Measurements from ENCODE around the gene PLXND1.

PLXND1 gene

DNA sequence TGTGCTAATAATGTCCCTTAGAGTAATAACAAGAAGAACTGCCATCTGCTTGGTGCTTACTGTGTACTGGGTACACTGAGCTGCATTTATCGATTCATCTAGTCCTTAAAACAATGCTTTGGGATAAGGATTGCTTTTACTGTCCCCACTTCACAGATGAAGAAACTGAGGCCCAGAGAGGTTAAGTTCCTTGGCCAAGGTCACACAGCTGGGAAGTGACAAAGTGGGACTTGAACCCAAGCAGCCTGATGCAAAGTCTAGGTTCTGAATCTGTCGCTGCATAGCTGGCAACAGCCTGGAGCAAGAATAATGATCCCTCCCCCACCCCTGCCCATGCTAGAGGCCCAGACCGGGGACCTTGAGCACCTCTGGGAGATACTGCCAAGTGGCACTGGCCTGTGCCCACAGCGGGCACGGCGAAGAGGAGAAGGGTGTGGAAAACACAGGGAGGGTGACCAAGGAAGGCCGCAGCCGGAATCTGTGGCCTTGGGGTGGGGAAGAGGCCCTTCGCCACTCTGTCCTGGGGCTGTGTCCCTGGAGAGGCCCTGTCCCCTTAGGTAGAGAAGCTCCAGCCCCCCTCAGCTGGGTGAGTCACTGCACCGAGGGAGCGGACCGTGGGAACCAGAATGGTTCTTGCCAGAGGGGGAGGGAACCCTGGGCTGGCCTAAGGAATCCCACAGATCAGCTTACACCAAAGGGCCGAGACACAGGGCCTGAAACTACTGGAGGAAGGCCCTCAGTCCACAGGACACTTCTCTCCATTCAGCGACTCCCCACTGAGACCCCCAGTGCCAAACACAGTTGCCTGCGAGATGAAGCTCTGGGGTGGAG lies 3.5 kb downstream of the PLXND1 start:
- no peak for DNase-seq (ENCODE audit: low spot score)

DNA sequence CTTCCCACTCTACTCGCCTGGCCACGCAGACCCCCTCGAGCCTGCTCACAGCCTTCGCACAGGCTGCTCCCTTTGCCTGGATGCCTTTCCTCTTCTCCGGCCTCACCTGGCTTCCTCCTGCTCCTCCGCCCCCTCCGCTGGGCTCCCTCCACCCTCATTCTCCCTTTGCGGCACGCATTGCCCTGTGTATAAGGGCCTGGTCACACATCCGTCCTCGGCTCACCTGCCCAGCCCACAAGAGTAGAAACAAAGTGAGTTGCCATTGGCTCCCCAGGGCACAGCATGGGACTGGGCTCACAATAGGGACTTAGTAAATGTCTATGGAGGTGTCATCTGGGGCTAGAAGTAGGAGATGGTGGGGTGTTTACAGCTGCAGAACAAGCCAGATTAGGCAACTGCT lies 4.2 kb downstream of the PLXND1 start:
- DNase-seq (ENCODE audit: low spot score): no peak

DNA sequence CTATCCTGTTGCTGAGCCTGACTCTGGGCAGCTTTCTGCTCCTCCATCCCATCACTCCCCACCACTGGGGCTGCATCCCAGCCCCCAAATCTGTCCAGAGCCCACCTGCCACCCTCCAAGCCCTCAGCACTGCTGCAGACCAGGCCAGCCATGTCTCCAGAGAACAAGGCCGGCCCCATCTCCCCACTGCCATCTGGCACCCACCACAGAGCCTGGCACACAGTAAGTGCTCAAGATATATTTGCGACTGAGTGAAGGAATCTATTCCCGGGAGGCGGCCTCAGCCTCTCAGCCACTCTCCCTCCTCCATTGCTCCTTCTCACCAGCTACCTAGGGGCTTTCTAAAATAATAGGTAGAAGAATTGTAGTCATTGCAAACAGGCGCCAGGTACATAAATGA lies 4.8 kb downstream of the PLXND1 start:
- no peak for DNase-seq (ENCODE audit: low spot score)

DNA sequence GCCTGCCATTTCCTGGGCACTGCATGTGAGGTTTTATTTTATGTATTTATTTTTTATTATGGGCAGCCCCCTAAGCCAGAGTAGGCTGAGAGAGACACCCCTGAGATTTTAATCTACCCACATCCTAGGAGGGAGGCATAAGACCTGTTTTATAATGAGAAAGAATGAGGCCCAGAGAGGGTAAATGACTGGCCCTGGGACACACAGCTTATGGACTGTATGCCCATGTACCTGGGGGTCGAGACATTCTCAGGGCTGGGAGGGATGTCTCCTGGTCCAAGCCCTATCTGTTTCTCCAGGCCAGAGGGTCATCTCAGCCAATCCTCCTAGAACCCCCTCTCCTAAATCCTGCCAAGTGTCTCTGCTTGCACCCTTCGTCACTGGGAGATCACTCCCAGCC lies 6.1 kb downstream of the PLXND1 start:
- no peak for DNase-seq (ENCODE audit: low spot score)

DNA sequence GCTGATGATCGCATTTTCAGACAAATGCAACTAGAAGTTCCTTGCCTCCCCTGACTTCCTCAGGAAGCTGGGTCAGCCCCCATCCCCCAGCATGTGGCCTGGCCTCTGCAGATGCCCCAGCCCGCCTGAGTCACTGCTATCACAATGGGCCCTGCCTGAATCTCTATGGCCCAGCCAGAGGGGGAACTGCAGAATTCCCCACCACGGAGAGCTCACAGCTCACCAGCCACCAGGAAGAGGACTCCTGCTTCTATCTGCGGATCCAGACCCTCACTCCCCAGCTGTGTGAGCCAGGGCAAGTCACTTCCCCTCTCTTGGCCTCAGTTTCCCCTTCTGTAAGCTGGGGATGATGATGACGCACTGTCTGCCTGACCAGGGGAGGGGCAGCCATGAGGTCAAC lies 6.9 kb downstream of the PLXND1 start:
- no peak for DNase-seq (ENCODE audit: low spot score)

DNA sequence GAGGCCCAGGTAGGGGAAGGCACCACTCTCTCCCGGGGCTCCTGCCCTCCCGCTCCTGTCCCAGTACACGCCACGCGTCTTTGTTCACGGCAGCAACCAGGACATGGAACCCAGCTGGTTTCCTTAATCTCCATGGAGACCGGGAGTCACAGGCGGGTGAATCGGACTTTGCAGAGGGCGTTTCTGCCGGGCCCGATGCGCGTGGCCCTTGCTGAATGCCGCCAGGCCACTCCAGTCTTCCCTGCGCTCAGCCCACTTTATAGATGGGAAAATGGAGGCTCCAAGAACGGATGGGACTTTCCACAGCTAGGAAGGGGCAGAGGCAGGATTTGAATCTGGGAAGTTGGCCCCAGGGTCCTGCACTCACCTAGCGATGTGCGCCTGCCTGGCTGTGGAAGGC lies 7.4 kb downstream of the PLXND1 start:
- DNase-seq (ENCODE audit: low spot score): no peak

DNA sequence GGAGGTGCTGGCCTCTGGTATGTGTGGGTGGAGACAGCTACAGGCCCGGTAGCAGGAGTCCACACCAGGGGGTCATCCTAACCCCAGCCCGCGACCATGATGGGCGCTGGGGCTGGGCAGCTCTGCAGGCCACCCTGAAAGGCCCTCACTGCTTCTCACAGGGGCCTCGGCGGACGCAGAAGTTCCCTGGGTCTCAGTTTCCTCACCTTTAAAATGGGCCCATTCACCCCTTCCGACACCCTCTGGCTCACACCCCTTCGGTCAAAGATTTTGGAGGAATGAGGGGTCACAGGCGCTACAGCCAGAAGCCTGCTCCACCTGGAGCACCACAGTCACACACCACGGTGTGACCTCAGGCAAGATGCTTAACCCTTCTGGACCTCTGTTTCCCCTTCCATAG lies 8.0 kb downstream of the PLXND1 start:
- DNase-seq (ENCODE audit: low spot score): no peak

DNA sequence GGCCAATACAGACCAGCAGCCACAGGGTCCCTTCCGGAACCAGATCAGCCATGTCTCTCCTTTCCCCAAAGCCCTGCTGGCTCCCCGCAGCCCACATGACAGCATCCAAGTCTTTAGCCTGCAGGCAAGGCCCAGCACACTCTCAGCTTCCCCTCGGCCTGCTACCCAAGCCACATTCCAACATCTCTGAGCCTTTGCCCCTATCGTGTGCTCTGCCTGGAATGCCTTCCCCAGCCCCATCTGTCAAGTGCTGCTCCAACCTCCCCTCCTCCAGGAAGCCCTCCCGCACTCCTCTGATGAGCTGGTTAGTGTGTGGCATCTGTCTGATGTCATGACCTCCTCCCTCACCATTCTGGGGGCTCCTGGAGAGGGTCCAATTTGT lies 8.5 kb downstream of the PLXND1 start:
- no peak for DNase-seq (ENCODE audit: low spot score)

DNA sequence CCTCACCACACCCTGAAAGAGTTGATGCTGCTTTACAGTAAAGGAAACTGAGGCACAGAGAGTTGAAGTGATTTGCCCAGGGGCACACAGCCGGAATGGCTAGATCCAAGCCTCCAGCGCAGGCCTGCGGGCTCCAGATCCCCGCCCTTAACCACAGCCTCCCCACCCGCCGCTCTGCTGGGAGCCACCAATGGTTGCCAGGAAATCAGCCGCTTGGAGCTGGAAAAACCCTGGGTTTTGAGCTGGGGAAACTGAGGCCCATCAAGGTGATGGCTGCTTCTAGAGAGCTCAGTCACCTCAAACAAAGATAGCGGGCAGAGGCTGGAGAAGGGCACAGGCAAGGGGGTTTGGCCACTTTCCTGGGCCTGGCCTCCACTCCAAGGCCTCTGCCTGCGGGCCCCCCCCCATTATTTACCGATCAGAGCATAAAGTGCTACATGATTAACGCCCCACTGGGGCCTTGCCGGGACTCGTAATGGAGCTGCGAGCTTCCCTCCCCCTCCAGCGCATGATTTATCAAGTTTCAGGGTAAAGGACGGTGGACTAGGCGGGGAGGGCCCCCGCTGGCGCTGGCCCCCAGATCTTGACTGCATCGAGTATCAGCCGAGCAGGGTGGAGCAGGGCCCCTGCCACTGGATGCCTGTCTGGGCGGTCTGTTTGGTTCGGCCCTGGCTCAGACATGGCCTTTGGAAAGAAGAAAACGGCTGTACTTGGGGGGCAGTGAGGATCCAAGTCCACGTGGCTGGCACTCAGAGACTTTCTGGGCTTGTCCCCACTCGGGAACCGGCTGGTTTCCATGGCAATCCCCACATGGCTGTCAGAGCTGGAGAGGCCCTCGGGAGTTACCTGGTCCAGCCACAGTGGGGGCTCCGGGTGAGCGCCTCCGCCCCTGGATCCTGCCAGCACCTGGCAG lies 9.1 kb downstream of the PLXND1 start:
- DNase-seq (ENCODE audit: low spot score): no peak

DNA sequence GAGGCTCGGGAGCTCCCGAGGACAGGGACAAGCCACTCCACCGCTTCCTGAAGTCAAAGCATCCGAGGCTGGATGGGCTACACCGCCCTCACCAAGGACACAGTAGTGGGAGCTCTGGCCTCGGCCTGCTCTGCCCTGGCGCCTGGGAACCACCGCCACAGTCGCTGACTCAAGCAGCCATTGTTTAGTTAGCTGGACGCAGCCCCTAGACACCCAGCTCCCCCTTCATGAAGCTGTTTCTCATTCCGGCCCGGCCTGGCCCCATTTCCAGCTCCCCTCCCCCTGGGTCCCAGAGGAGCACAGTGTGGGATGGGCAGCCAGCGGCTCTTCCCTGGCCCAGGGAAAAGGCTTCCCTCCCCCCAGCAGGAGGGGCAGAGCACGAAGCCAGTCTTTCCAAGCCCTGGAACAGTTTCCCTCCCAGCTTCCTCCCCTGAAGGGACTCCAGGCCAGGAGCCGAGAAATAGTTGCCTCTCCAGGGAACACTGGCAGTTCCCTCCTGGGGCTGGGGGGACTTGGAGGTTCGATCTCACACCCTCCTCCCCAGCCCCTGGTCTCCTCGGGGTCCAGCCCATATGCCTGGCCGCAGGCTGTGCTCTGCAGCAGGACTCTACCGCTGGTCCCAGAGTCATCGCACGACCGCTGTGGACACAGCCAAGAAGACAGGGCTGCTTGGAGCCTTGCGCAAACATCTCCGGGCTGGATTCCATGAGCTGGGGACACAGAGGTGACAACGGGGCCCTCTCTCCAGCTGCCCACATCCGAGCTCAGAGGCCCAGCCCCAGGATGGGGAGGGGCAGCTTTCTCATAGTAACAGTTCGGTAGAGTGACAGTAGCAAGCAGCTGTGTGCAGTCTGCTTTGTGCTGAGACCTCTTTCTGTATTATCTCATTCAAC lies 10.0 kb downstream of the PLXND1 start:
- no peak for DNase-seq (ENCODE audit: low spot score)

DNA sequence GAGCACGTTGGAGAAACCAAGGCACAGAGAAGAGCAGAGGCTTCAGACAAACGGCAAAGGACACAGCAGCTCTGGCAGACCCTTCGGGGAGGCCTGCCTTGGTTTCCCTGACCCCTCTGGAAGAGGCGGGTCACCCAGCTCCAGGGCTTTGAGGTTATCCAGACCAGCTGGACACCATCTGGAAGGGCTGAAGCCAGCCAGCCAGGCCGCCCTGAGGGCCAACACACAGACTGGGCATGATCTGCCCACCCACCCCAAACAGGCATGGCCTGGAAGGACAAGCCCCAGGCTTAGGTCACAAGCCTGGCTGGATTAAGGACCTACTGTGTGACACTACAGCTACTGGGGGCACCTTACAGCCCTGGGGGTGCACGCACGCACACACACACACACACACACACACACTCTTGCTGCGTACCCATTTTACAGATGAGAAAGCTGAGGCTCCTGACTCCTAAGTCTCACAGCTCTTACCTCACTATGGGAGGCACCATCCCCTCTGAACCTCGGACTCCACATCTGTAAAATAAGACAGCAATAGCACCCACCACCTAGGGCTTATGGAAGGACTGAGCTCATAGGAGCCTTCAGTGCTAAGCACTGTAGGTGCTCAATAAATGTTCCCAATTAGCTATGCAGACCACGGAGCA lies 10.8 kb downstream of the PLXND1 start:
- DNase-seq (ENCODE audit: low spot score): no peak

DNA sequence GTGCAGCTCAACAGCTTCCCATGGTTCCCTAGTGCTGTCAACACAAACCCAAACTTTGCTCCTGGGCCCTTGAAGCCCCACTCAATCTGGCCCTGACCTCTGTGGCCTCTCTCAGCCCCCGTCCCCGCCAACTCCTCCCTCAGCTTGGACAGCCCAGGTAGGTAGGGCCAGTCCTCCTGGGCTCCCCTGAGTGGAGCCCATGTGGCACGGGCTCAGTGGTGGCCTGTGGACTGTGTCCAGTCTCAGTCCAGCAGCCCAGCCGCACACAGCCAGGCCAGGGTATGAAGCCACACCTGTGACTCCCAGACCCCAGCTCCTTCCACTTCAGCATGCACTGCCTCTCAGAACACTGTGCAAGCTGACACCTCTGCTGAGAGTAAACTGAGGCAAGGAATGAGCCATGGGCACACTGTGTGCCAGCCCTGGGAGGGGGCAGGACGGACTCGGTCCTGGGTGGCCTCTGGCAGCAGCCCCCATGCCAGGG lies 11.5 kb downstream of the PLXND1 start:
- no peak for DNase-seq (ENCODE audit: low spot score)

DNA sequence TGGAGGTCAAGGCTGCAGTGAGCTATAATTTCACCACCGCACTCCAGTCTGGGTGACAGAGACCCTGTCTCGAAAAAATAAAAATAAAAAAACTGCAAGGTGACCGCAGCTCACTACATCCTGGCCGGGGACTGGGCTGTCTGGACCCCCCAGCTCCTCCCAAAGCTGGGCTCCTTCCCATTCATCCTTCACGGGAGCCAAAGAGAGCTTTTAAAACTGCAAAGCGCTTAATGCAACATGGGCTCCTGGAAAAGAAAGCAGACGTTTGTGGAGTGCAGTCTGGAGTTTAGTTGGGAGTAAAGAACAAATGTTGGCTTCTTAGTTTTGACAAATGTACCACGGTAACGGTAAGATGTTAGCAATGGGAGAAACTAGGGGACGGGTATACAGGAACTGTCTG lies 12.1 kb downstream of the PLXND1 start:
- DNase-seq (ENCODE audit: low spot score): no peak

DNA sequence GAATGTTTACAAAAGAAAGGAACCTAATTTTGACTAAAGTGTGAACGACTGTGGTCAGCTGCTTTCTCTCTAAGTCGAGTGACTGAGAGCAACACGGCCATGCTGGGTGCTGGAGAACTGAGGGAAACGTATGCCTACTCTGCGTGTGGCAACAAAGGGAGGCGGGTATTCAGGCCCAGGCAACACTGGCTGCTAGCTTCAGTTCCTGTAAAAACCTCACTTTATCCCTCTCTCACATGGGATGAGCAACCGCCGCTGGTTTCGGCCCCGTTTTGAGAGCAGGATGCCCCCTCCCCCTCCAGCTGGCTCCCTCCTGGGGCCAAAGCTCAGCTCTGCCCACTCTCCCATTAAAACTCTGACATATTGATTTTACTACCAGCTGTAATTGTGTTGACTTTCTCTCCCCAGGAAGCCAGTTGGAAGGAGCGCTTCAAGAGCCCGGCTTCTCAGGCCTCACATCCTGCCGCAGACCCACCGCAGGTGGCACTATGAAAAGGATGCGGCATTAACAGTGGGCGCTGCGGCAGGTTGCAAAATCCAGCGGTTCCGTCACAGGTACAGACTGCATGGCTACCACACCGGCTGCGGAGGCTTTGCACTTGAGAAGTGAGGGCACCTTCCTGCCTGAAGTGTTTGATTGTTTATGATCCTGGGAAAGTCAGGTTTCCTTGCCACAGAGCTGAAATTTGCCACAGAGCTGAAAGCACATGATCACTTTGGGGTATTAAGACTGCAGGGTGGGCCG lies 12.7 kb downstream of the PLXND1 start:
- peak; percentile 37 for DNase-seq (ENCODE audit: low spot score)

DNA sequence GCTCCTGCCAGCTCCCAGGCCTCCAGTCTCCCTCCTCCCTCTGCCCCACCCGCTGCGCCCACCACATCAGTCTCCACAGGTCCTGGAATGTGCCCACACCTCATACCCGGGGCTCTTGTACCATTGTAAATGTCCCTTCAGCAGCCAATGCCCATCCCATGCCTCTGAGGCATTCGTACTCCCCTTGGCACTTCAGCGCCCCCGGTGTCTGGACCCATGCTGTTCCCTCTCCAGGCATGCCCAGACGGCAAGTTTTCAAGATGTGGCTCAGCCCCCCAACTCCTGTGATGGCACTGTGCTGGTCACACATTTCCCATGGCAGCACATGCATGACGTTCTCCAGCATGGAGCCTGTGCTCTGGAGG lies 13.3 kb downstream of the PLXND1 start:
- no peak for DNase-seq (ENCODE audit: low spot score)

DNA sequence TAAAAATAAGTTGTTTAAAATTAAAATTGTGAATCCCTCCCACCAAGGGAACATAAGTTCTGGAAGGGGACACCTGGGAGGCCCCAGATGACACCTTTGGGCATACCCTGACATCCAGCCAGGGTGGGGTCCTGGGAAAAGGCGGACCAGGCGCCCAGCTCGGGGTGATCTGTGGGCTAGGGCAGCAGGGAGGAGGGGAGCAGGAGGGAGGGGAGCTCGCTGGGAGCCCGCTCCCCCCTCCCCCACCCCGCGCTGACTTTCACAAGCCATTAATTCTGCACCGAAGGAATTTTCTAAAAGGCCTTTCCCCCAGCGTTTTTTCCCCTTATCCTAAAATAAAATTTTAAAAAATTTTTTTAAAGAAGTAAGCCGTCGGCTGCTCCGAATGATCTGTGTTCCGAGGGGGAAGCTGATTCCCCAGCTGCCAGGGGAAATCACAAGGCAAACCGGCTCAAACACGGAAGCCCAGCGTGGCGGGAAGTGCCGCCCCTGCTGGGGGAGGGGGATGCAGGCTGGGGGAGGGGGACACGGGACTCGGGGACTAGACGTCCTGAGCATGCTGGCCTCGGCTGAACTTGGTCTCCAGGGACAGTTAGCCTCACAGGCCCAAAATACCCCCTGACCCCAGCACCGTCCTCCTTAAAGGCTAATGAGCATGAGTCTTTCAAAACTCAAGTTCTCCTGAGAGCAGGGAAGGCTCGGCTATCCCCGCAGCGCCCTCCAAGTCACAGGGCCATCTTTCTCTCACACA lies 13.9 kb downstream of the PLXND1 start:
- no peak for DNase-seq (ENCODE audit: low spot score)

DNA sequence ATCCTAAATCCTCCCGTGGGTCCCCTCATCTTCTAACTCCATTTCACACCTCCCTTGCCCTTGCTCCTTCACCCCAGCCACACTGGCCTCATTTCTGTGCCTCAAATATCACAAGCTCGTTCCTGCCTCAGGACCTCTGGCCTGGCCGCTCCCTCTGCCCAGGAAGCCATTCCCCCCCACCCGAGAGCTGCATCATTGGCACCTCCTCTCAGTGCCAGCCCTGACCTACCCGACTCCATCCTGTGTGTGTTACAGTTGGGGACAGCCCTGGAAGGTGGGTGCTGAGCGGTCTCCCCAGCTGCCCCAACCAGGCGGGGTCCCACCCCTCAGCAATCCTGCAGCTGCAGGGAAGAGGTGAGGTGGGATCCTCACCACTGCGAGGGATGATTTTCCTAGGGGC lies 14.5 kb downstream of the PLXND1 start:
- no peak for DNase-seq (ENCODE audit: low spot score)

DNA sequence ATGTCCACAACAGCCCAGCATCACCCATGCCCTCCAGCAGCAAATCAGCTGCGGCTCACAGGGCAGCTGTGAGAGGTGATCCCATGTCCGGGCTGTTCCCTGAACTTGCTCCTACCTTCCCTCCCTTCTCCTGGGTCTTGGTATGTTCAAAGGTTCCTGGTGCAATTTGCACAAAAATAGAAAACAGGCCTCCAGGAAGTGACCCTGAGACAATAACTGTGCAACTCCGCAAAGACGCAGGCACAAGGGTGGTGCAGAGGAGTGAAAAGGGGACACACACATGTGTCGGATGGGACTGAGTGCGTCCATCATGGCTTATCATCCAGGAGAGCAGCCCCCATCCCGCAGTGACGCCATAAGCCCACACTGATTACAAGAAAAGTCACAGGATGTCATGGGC lies 16.3 kb downstream of the PLXND1 start:
- no peak for DNase-seq (ENCODE audit: low spot score)

DNA sequence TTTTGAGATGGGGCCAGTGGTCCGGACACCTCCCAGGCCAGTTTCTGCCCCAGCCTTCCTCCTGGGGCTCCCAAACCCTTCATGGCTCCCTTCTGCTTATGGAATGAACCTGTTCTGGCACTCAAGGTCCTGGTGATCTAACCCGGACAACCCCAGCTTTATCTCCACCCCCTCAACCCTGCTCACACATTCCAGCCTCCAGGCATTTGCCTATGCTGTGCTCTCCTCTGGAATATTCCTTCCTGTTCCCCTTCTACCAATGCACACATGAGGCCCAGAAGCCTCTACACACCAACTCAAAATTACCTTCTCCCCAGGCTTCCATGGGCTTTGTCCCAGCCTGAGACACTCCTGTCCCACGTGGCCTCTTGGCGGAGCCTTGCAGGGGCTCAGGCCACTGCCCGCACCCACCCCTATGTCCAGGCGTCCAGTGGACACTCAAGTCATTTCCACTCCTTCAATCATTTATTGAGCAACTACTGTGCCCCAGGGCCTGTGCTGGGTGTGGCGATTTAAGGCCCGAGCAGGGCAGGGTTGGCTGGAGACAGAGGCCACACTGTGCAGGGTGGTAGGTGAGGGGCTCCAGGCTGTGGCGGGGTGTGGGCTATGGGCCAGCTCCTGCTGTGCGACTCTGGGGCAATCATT lies 18.8 kb downstream of the PLXND1 start:
- DNase-seq (ENCODE audit: low spot score): no peak
